ENCODE data around the gene ACOX1.

ACOX1 gene

GRCh38 chr17:75922173-75922961, 56.6 kb downstream of the ACOX1 start:
- H2AFZ ChIP-seq (ENCODE audit: low read length): no peak overlapping the region
- H3K4me1 ChIP-seq (ENCODE audit: low read length): no peaks in the 10 kb centered on the region
- H4K20me1 ChIP-seq (ENCODE audit: insufficient read depth, low read length): no peaks in the 10 kb centered on the region
- no peak overlapping the region for H3K4me3 ChIP-seq (ENCODE audit: low read length)
- TF ChIP-seq EZH2phosphoT487 (IDR thresholded peaks at IDR 0.05; ENCODE audit: low read length) (no peak), EZH2 (optimal IDR thresholded peaks at IDR 0.05; ENCODE audit: low read depth, low read length) (no peak)
- TF ChIP-seq, protein P1, sequence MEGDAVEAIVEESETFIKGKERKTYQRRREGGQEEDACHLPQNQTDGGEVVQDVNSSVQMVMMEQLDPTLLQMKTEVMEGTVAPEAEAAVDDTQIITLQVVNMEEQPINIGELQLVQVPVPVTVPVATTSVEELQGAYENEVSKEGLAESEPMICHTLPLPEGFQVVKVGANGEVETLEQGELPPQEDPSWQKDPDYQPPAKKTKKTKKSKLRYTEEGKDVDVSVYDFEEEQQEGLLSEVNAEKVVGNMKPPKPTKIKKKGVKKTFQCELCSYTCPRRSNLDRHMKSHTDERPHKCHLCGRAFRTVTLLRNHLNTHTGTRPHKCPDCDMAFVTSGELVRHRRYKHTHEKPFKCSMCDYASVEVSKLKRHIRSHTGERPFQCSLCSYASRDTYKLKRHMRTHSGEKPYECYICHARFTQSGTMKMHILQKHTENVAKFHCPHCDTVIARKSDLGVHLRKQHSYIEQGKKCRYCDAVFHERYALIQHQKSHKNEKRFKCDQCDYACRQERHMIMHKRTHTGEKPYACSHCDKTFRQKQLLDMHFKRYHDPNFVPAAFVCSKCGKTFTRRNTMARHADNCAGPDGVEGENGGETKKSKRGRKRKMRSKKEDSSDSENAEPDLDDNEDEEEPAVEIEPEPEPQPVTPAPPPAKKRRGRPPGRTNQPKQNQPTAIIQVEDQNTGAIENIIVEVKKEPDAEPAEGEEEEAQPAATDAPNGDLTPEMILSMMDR (IDR thresholded peaks at IDR 0.05; ENCODE audit: low read length): no peak
- no peaks in the 10 kb centered on the region for H3K9me2 ChIP-seq (replicated peaks; ENCODE audit: insufficient read depth, low read length)
- no peak overlapping the region for H3K27ac ChIP-seq (ENCODE audit: low read length)
- H3K9ac ChIP-seq (ENCODE audit: low read length): no peak overlapping the region
- H3K79me2 ChIP-seq (ENCODE audit: low read length): no peaks in the 10 kb centered on the region
- no peak for DNase-seq
- H3F3A ChIP-seq (ENCODE audit: insufficient read depth, low read length): no peaks in the 10 kb centered on the region
- H3K36me3 ChIP-seq (replicated peaks; ENCODE audit: insufficient read depth, low read length): no peaks in the 10 kb centered on the region
- no peaks in the 10 kb centered on the region for H3K9me3 ChIP-seq (replicated peaks; ENCODE audit: insufficient read depth, low read length)
- H3K27me3 ChIP-seq (replicated peaks; ENCODE audit: insufficient read depth, low read length): no peaks in the 10 kb centered on the region
- H3K4me2 ChIP-seq (ENCODE audit: low read depth, low read length): no peak overlapping the region

DNA sequence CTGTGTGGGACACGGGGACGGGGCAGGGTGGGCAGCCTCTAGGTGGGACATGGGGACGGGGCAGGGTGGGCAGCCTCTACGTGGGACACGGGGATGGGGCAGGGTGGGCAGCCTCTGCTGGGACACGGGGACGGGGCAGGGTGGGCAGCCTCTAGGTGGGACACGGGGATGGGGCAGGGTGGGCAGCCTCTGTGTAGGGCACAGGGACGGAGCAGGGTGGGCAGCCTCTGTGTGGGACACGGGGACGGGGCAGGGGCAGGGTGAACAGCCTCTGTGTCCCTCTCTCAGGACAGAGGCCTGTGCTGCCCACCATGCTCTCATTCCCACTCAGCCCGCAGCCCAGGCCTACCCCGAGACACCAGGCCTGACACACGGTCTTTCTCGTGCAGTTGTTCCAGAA, 57.4 kb downstream of the ACOX1 start:
- Histone ChIP-seq H3K79me2 (ENCODE audit: low read length) (no peaks in the 10 kb centered on the region), H3K9ac (ENCODE audit: low read length) (no peak overlapping the region), H3K36me3 (replicated peaks; ENCODE audit: insufficient read depth, low read length) (no peaks in the 10 kb centered on the region), H3K4me1 (ENCODE audit: low read length) (no peaks in the 10 kb centered on the region), H3F3A (ENCODE audit: insufficient read depth, low read length) (no peaks in the 10 kb centered on the region), H3K9me3 (replicated peaks; ENCODE audit: insufficient read depth, low read length) (no peaks in the 10 kb centered on the region), H3K27ac (ENCODE audit: low read length) (no peak overlapping the region), H3K4me3 (ENCODE audit: low read length) (no peak overlapping the region), H4K20me1 (ENCODE audit: insufficient read depth, low read length) (no peaks in the 10 kb centered on the region), H3K4me2 (ENCODE audit: low read depth, low read length) (no peak overlapping the region), H3K27me3 (replicated peaks; ENCODE audit: insufficient read depth, low read length) (no peaks in the 10 kb centered on the region), H2AFZ (ENCODE audit: low read length) (no peak overlapping the region), H3K9me2 (replicated peaks; ENCODE audit: insufficient read depth, low read length) (no peaks in the 10 kb centered on the region)
- no peak for DNase-seq
- no peak for TF ChIP-seq EZH2 (optimal IDR thresholded peaks at IDR 0.05; ENCODE audit: low read depth, low read length)
- no peak for TF ChIP-seq EZH2phosphoT487 (IDR thresholded peaks at IDR 0.05; ENCODE audit: low read length)
- TF ChIP-seq, protein P1 (IDR thresholded peaks at IDR 0.05; ENCODE audit: low read length): no peak

- no peak overlapping the region for H3K4me3 ChIP-seq (ENCODE audit: low read length)
- H3K9me3 ChIP-seq (replicated peaks; ENCODE audit: insufficient read depth, low read length): no peaks in the 10 kb centered on the region
- no peaks in the 10 kb centered on the region for H3K36me3 ChIP-seq (replicated peaks; ENCODE audit: insufficient read depth, low read length)
- H4K20me1 ChIP-seq (ENCODE audit: insufficient read depth, low read length): no peaks in the 10 kb centered on the region
- H3F3A ChIP-seq (ENCODE audit: insufficient read depth, low read length): no peaks in the 10 kb centered on the region
- no peaks in the 10 kb centered on the region for H3K79me2 ChIP-seq (ENCODE audit: low read length)
- H3K27me3 ChIP-seq (replicated peaks; ENCODE audit: insufficient read depth, low read length): no peaks in the 10 kb centered on the region
- no peaks in the 10 kb centered on the region for H3K4me1 ChIP-seq (ENCODE audit: low read length)
- DNase-seq: no peak
- H2AFZ ChIP-seq (ENCODE audit: low read length): no peak overlapping the region
- no peak overlapping the region for H3K27ac ChIP-seq (ENCODE audit: low read length)
- H3K4me2 ChIP-seq (ENCODE audit: low read depth, low read length): no peak overlapping the region
- TF ChIP-seq EZH2phosphoT487 (IDR thresholded peaks at IDR 0.05; ENCODE audit: low read length) (no peak), EZH2 (optimal IDR thresholded peaks at IDR 0.05; ENCODE audit: low read depth, low read length) (no peak)
- TF ChIP-seq, protein P1 (IDR thresholded peaks at IDR 0.05; ENCODE audit: low read length): no peak
- H3K9ac ChIP-seq (ENCODE audit: low read length): no peak overlapping the region
- H3K9me2 ChIP-seq (replicated peaks; ENCODE audit: insufficient read depth, low read length): no peaks in the 10 kb centered on the region
Measured at GRCh38 chr17:75920045-75920560, 58.9 kb downstream of the ACOX1 start.

Data from MM.1S (cell line).